SU-DHL-6 (cell line): ENCODE measurements around the gene CABLES2.

ENCODE experiments used
- EZH2phosphoT487 ChIP-seq: fragments of 200-600 bp; sonication (generic), shearing (Covaris generic); conservative IDR thresholded peaks from 2 replicates; pipeline ENCODE4 v1.6.1; 2018; ENCODE audit warnings: mild to moderate bottlenecking, antibody characterized with exemption, low read length, moderate library complexity, mixed read lengths
- TF ChIP-seq, protein P1 (sequence below): fragments of 200-600 bp; sonication (generic); IDR thresholded peaks from one replicate; pipeline ENCODE4 v1.5.1; 2017; ENCODE audit warnings: antibody characterized with exemption, mild to moderate bottlenecking, low read length, moderate library complexity; ENCODE audit not compliant: insufficient read depth, poor library complexity, severe bottlenecking

DNA sequence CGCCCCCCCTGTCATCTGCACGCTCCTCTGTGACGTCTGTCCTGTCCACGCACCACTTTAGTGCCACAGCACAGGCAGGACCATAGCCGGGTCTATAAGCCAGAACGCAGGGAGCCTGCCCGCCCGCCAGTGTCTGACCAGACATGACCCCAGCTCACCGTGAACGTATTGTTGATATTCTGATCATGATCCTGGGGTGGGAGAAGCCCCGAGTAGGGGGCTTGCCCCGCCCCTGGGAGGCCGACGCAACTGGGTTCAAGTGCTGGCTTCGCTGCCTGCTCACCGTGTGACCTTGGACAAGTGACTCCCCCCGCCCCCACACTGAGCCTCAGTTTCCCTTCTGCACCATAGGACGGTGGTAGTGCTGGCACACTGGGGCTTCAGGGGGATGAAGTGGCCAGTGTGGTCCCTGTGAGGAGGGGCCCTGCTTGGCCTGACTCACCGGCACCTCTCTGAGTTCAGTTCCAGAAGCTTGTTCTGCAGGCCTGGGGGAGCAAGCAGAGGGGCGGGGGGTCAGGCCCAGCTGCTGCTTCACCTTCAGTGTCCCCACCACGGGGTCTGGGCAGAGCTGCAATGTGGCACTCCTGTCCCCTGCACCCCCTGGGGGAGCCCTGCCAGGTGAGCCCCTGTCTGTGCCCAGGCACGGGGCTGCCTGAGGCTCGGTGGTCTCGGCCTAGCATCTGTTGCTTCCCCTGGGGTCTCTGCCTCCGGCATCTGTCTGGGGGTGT is 11.1 kb upstream of the CABLES2 start:
- TF ChIP-seq, protein P1, sequence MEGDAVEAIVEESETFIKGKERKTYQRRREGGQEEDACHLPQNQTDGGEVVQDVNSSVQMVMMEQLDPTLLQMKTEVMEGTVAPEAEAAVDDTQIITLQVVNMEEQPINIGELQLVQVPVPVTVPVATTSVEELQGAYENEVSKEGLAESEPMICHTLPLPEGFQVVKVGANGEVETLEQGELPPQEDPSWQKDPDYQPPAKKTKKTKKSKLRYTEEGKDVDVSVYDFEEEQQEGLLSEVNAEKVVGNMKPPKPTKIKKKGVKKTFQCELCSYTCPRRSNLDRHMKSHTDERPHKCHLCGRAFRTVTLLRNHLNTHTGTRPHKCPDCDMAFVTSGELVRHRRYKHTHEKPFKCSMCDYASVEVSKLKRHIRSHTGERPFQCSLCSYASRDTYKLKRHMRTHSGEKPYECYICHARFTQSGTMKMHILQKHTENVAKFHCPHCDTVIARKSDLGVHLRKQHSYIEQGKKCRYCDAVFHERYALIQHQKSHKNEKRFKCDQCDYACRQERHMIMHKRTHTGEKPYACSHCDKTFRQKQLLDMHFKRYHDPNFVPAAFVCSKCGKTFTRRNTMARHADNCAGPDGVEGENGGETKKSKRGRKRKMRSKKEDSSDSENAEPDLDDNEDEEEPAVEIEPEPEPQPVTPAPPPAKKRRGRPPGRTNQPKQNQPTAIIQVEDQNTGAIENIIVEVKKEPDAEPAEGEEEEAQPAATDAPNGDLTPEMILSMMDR = no peak
- no peak for TF ChIP-seq EZH2phosphoT487
